NCI-H1694 (cell line): ENCODE measurements around the gene LMCD1.

Source experiments
- DNase-seq: peaks from one replicate; lab custom pipeline; 2025; lab: John Stamatoyannopoulos, UW

Gene LMCD1

GRCh38 chr3:8506571-8507061 lies 5.0 kb downstream of the LMCD1 start:
- no peak for DNase-seq

DNA sequence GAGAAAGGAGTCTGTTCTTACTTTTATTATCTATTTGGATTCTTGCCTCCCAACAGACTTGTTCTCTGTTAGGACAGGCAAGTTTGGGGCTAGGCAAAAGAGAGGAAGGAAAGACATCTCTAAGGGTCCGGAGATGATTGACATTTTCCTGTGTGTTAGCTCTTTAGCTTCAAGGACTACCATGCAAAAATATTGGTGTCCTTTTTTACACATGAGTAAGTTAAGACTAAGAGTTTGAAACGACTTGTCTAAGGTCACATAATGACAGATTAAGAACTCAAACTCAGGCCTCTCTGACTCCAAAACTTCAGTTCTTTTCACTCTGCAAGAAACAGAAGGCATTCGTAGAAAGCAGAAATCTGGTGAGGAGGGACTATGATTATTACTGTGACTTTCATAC lies 5.9 kb downstream of the LMCD1 start:
- DNase-seq = no peak

DNA sequence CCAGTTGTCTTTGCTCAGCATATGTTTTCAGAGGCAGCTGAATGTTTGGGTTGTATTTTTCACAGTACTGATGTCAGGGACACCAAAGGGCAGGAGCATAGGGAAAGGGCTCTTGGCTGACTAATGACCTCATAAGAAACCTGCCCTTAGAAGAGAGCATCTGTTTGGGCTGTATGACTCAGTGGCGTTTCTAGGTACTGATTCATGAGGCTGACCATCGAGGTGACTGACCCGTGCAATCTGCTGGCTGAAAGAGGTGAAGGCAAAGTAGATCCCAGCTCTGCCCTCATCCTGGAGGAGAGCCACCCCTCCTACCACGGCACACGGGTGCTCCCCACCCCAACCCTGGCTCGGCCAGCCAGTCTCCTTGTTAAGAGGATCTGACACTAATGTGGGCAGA lies 8.3 kb downstream of the LMCD1 start:
- no peak for DNase-seq

GRCh38 chr3:8512234-8512633 lies 10.6 kb downstream of the LMCD1 start:
- no peak for DNase-seq

DNA sequence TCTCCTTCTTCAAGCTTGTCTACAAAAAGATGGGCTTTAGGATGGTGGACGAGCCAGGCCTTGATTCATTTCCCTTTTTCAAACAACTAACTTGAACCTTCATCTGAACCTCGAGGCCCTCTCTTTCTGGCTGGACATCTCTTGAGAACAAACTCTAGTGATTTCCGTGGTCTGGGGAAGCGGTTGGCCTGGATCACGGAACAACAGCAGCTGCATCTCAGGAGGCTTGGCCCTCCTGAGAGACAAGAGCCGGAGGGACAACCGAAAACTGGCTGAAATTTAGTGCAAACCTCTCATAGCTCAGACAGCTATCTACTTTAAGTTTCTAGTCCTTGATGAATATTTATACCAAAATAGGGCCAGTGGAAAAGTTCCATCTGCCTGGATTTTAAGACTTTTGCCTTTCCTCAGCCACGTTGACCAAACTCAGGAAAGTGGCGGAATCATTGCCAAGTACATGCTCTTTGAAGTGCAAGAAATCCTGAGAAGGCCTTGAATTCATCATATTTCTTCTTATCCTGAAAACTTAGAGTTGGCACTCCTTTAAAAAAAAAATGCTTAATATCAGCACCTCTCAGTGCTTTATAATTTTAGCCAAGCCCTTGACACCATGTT lies 14.5 kb downstream of the LMCD1 start:
- DNase-seq = no peak

- DNase-seq = no peak
Observed at GRCh38 chr3:8516783-8517182, 15.2 kb downstream of the LMCD1 start.

DNA sequence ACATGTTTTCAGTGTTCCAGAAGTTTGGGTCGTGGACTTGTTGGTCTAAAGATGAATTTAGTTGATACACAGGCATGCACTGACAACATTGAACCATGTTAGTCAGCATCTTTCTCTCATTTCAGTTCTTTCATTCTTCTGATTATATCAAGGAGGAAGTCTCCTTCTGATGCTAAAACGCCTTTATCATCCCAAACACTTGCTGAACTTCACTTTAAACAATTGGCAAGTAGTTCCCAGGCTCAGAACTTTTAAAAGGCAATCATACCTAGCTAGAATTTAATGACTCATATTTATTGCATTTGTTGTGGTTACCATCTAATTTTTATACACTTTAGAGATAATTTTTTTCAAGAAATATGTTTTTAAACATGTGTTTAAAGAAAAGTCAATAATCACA lies 15.9 kb downstream of the LMCD1 start:
- no peak for DNase-seq

DNA sequence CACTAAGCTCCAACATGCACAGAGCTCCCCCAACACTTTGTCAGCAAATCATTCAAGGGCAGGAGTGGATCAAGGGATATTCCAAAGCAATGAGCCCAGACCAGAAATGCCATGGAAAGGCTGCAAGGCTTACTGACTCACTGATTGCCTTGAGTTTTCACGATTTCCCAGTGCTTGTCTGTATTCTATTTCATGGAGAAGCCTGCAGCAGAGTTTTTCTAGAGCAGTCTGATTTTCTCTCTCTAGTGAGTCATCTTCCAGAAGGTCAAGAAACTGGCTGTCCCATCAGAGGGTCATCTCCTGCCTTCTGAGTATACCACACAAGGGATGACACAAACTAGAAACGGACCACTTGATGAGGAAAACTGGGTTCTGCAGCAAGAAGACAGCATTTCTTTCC lies 16.5 kb downstream of the LMCD1 start:
- DNase-seq = no peak

- DNase-seq = no peak
Observed at GRCh38 chr3:8519156-8519555, 17.5 kb downstream of the LMCD1 start.

DNA sequence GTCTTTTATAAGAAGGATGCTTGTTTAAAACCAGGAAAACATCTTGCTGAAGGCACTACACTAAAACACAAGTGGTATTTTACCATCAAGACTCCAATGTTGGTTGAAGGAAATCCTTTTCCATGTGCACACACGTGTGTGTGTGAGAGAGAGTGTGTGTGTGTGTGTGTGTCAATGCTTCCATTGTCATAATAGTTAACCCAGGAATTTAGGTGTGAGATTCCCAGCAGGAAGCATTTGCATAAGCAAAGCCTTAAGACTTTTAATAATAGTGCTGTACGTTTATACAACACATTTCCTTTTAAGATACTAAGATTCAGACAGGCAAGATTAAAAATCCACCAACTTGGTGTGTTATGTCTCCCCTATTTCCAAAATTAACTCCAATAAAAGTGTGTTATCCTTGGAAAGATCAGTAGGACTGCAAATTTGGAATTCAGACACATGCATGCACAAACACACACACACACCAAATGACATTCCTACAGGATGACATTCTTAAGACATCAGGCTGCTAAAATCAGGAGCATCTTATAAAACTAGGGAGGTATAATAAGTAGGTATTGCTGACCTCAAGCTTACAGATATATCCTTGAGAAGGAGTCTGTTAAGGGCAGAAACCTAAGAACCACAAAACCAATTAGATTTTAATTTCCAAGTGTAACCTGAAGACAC lies 18.3 kb downstream of the LMCD1 start:
- no peak for DNase-seq

GRCh38 chr3:8520816-8521403 lies 19.3 kb downstream of the LMCD1 start:
- no peak for DNase-seq

- DNase-seq = no peak
Observed at GRCh38 chr3:8523041-8523440, 21.4 kb downstream of the LMCD1 start.

- no peak for DNase-seq
Observed at GRCh38 chr3:8524249-8524648, 22.6 kb downstream of the LMCD1 start.

GRCh38 chr3:8524656-8525399 lies 23.2 kb downstream of the LMCD1 start:
- DNase-seq = no peak

DNA sequence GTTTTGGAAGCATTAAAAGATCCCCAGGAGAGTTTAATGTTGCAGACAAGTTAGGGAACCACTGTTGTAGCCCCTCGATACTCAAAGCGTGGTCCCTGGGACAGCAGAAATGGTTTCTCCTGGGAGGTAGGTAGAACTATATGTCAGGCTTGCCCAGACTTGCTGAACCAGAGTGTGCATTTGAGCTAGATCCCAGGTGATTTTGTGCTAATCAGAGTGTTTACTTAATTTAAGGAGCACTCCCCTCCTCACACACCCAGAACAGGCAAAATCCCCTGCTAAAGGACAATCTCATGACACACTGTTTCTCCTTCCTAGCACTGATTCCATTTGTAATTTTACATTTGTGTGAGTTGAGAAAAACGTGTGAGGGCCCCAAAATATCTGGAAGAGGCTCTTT lies 24.3 kb downstream of the LMCD1 start:
- DNase-seq = no peak

DNA sequence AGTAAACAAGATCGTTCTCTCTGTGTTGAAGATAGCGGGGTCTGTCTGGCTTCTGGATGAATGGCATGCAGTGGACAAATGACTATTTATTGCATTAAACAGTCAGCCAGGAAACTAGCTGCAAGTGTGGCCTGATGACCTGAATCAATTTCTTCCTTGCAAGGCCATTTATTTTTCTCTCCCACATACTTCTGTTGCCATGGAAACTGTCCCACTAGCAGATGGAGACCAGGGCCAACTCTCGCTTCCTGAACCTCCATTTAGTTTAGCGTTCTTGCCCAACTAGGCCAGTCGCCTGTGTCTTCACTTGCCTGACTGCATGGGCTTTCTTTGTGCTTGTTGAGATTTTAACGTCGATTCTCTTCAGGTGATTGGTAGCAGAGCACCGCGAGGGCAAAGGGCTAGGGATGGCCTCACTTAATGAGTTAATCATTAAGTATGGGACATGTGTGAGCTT lies 27.6 kb downstream of the LMCD1 start:
- DNase-seq = no peak

DNA sequence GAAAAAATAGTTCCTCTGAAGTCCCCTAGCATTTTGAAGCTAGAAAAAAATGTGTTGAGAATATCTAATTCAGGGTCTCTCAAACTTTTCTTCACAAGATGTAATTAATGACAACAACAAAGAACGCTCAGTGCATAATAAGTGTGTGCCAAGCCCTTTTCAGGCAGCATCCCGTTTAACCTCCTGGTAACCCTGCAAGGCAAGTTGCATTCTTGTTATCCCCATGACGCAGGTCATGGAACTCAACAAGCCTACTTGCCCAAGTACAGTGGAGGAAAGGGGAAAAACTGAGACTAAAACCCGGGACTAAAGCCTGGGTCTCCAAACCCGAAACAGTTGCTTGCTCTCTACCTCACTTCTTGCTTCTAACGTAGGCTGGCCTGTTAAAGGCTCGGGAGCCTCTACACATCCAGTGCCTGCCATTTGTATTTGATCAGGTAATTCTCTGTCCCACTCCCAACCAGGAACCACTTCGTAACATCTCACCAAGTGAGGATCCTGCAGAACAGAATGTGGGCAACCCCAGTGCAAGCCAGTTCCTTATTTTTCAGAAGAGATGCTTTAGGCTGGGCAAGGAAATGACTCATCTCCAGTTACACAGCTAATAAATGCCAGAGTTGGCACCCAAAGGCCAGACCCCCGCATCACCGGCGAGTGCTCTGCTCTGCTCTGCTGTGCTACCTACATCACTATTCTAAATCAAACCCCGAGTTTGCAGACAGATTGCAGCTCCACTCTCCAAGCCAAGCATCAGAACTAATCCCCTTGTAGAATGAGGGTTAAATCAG lies 28.3 kb downstream of the LMCD1 start:
- DNase-seq = no peak

DNA sequence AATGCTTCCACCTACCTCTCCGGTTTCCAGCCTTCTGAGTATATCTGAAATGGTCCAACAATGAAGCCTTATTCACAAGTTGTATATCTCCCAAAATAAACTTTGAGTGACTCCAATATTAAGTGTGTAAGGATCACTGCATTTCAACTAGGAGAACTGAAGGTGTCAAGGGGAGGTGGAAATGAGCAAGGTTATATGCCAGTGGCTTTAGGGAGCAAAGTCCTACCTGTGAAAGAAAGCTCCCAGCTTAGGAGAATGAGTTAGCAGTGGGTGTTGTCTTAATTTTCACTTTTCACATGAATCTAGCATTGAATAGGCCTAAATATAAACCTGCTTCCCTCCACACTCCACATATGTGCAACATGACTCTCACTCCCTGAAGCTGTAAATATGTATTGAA lies 29.0 kb downstream of the LMCD1 start:
- DNase-seq = no peak

DNA sequence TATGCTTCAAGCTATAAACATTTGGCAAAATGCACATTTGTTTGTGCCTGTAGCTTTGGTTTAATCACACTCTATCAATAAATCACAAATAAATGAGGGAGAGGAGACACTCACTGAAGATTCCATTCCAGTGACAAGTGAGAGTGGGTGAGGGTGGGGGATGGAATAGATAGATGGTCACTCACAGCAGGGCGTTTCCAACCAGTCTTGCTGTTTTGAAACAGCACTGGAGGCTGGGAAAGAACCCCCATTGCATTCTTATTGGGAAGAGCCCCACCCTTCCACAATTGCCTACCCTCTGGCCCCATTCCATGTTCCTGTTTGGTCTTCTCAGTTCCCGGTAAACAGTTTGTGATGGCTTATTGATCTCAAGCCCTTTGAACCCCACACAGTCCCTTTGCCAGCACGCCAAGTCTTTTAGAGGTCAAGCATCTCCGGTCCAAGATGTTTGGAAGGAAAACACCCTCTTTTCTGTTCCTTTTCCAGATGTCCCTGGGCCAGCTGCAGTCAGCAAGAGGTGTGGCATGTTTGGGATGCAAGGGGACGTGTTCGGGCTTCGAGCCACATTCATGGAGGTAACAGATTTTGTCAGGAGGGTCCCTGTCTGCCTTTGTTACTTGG lies 30.7 kb downstream of the LMCD1 start:
- DNase-seq = no peak

- no peak for DNase-seq
Observed at GRCh38 chr3:8536096-8537056, 34.8 kb downstream of the LMCD1 start.
